ENCODE measurements around the gene C5orf46. TPM values are rescaled to one million over a fixed set of nuclear protein-coding genes. Genes with fewer than 3 reads are reported as not detected.
"Not testable (repeated sequence)": the region's sequence is repeated elsewhere in the genome, so short reads cannot be mapped to it uniquely, and the experiment has no call there.

Gene C5orf46
- total RNA-seq, 5 donors from 2014 or later (not counting 1 experiment from before 2014, with no cell fraction given): not detected

GRCh38 chr5:147876141-147876540, 30.2 kb downstream of the C5orf46 start:
- Mint-ChIP-seq H3K27me3 (peaks cover 7 to 14% of the 10 kb centered on the region in 2 donors), H3K27ac (no peak overlapping the region), H3K4me1 (no peaks in the 10 kb centered on the region), H3K9me3 (no peaks in the 10 kb centered on the region), H3K36me3 (no peaks in the 10 kb centered on the region), H3K4me3 (no peak overlapping the region)
- ChIA-PET CTCF (no interaction called here), POLR2A (no interaction called here)
- H3K36me3 ChIP-seq (ENCODE audit: control insufficient read depth in 2 of 2, extremely low read depth in 1 of 2, insufficient read depth in 1 of 2, low read length in 1 of 2): no peaks in the 10 kb centered on the region
- H3K4me3 ChIP-seq (ENCODE audit: control insufficient read depth in 1 of 2, extremely low read depth in 1 of 2, low read length in 1 of 2): no peak overlapping the region
- ATAC-seq (replicated peaks in 1 of 4) (no peak), DNase-seq (no peak)
- H3K9me3 ChIP-seq: no peaks in the 10 kb centered on the region
- no peaks in the 10 kb centered on the region for H3K4me1 ChIP-seq (ENCODE audit: control insufficient read depth in 1 of 2, extremely low read depth in 1 of 2, insufficient read depth in 2 of 2, low read length in 2 of 2)
- no peaks in the 10 kb centered on the region for H3K27me3 ChIP-seq (replicated peaks in 1 of 2; ENCODE audit: control insufficient read depth in 2 of 2, extremely low read depth in 1 of 2, insufficient read depth in 2 of 2, low read length in 1 of 2)
- no peak overlapping the region for H3K27ac ChIP-seq (ENCODE audit: low read length)

- H3K9me3 Mint-ChIP-seq: no peaks in the 10 kb centered on the region
- no peaks in the 10 kb centered on the region for H3K27me3 ChIP-seq (replicated peaks in 1 of 2; ENCODE audit: control insufficient read depth in 2 of 2, extremely low read depth in 1 of 2, insufficient read depth in 2 of 2, low read length in 1 of 2)
- no peaks in the 10 kb centered on the region for H3K4me1 Mint-ChIP-seq
- no peak for ATAC-seq (replicated peaks in 1 of 4)
- no peak overlapping the region for H3K4me3 ChIP-seq (ENCODE audit: control insufficient read depth in 1 of 2, extremely low read depth in 1 of 2, low read length in 1 of 2)
- H3K27me3 Mint-ChIP-seq: peaks cover 4 to 5% of the 10 kb centered on the region in 2 donors
- POLR2A ChIA-PET: no interaction called here
- H3K4me1 ChIP-seq (ENCODE audit: control insufficient read depth in 1 of 2, extremely low read depth in 1 of 2, insufficient read depth in 2 of 2, low read length in 2 of 2): no peaks in the 10 kb centered on the region
- no peak overlapping the region for H3K27ac ChIP-seq (ENCODE audit: low read length)
- WGBS (ENCODE audit: insufficient coverage): 100% methylated on average over 1 of the region's 3 CpGs
- no peaks in the 10 kb centered on the region for H3K36me3 Mint-ChIP-seq
- no peak for DNase-seq
- no peaks in the 10 kb centered on the region for H3K36me3 ChIP-seq (ENCODE audit: control insufficient read depth in 2 of 2, extremely low read depth in 1 of 2, insufficient read depth in 1 of 2, low read length in 1 of 2)
- CTCF ChIA-PET: no interaction called here
- H3K27ac Mint-ChIP-seq: no peak overlapping the region
- no peak overlapping the region for H3K4me3 Mint-ChIP-seq
- no peaks in the 10 kb centered on the region for H3K9me3 ChIP-seq
These were observed 31.4 kb downstream of the C5orf46 start for GRCh38 chr5:147874910-147875367.

- WGBS (ENCODE audit: insufficient coverage): 97% methylated on average over 3 of the region's 8 CpGs
- H3K36me3 ChIP-seq (ENCODE audit: control insufficient read depth in 2 of 2, extremely low read depth in 1 of 2, insufficient read depth in 1 of 2, low read length in 1 of 2); H3K4me3 Mint-ChIP-seq; H3K4me3 ChIP-seq (ENCODE audit: control insufficient read depth in 1 of 2, extremely low read depth in 1 of 2, low read length in 1 of 2); H3K9me3 Mint-ChIP-seq; H3K36me3 Mint-ChIP-seq; H3K27me3 ChIP-seq (replicated peaks in 1 of 2; ENCODE audit: control insufficient read depth in 2 of 2, extremely low read depth in 1 of 2, insufficient read depth in 2 of 2, low read length in 1 of 2); H3K4me1 ChIP-seq (ENCODE audit: control insufficient read depth in 1 of 2, extremely low read depth in 1 of 2, insufficient read depth in 2 of 2, low read length in 2 of 2); CTCF ChIA-PET; DNase-seq; H3K27me3 Mint-ChIP-seq; H3K27ac Mint-ChIP-seq; ATAC-seq (replicated peaks in 1 of 4); H3K27ac ChIP-seq (ENCODE audit: low read length); H3K4me1 Mint-ChIP-seq; POLR2A ChIA-PET; H3K9me3 ChIP-seq: not testable (repeated sequence)
These were observed 32.0 kb downstream of the C5orf46 start for GRCh38 chr5:147874118-147874875.

- POLR2A ChIA-PET; H3K4me3 ChIP-seq (ENCODE audit: control insufficient read depth in 1 of 2, extremely low read depth in 1 of 2, low read length in 1 of 2); H3K27ac ChIP-seq (ENCODE audit: low read length); H3K9me3 ChIP-seq; H3K27me3 ChIP-seq (replicated peaks in 1 of 2; ENCODE audit: control insufficient read depth in 2 of 2, extremely low read depth in 1 of 2, insufficient read depth in 2 of 2, low read length in 1 of 2); H3K4me1 ChIP-seq (ENCODE audit: control insufficient read depth in 1 of 2, extremely low read depth in 1 of 2, insufficient read depth in 2 of 2, low read length in 2 of 2); H3K27ac Mint-ChIP-seq; H3K4me1 Mint-ChIP-seq; H3K4me3 Mint-ChIP-seq; ATAC-seq (replicated peaks in 1 of 4); DNase-seq; H3K9me3 Mint-ChIP-seq; H3K27me3 Mint-ChIP-seq; H3K36me3 Mint-ChIP-seq; CTCF ChIA-PET; H3K36me3 ChIP-seq (ENCODE audit: control insufficient read depth in 2 of 2, extremely low read depth in 1 of 2, insufficient read depth in 1 of 2, low read length in 1 of 2): not testable (repeated sequence)
- WGBS (ENCODE audit: insufficient coverage): 82% methylated on average over 8 of the region's 16 CpGs
These were observed 33.4 kb downstream of the C5orf46 start for GRCh38 chr5:147872744-147873435.

GRCh38 chr5:147871980-147872549, 34.3 kb downstream of the C5orf46 start:
- POLR2A ChIA-PET; H3K9me3 Mint-ChIP-seq; H3K36me3 Mint-ChIP-seq; H3K9me3 ChIP-seq; H3K27me3 ChIP-seq (replicated peaks in 1 of 2; ENCODE audit: control insufficient read depth in 2 of 2, extremely low read depth in 1 of 2, insufficient read depth in 2 of 2, low read length in 1 of 2); H3K4me3 ChIP-seq (ENCODE audit: control insufficient read depth in 1 of 2, extremely low read depth in 1 of 2, low read length in 1 of 2); DNase-seq; H3K36me3 ChIP-seq (ENCODE audit: control insufficient read depth in 2 of 2, extremely low read depth in 1 of 2, insufficient read depth in 1 of 2, low read length in 1 of 2); CTCF ChIA-PET; H3K27ac ChIP-seq (ENCODE audit: low read length); H3K4me1 ChIP-seq (ENCODE audit: control insufficient read depth in 1 of 2, extremely low read depth in 1 of 2, insufficient read depth in 2 of 2, low read length in 2 of 2); H3K27me3 Mint-ChIP-seq; ATAC-seq (replicated peaks in 1 of 4); H3K27ac Mint-ChIP-seq; H3K4me3 Mint-ChIP-seq; H3K4me1 Mint-ChIP-seq: not testable (repeated sequence)
- WGBS (ENCODE audit: insufficient coverage): 86% methylated on average over 10 of the region's 18 CpGs

- DNase-seq; H3K27me3 Mint-ChIP-seq; H3K4me1 ChIP-seq (ENCODE audit: control insufficient read depth in 1 of 2, extremely low read depth in 1 of 2, insufficient read depth in 2 of 2, low read length in 2 of 2); ATAC-seq (replicated peaks in 1 of 4); H3K27ac ChIP-seq (ENCODE audit: low read length); H3K9me3 ChIP-seq; H3K36me3 ChIP-seq (ENCODE audit: control insufficient read depth in 2 of 2, extremely low read depth in 1 of 2, insufficient read depth in 1 of 2, low read length in 1 of 2); H3K27ac Mint-ChIP-seq; POLR2A ChIA-PET; H3K36me3 Mint-ChIP-seq; H3K4me3 Mint-ChIP-seq; H3K4me3 ChIP-seq (ENCODE audit: control insufficient read depth in 1 of 2, extremely low read depth in 1 of 2, low read length in 1 of 2); H3K9me3 Mint-ChIP-seq; CTCF ChIA-PET; H3K4me1 Mint-ChIP-seq; H3K27me3 ChIP-seq (replicated peaks in 1 of 2; ENCODE audit: control insufficient read depth in 2 of 2, extremely low read depth in 1 of 2, insufficient read depth in 2 of 2, low read length in 1 of 2): not testable (repeated sequence)
- 71% methylated on average over 2 of the region's 6 CpGs for WGBS (ENCODE audit: insufficient coverage)
These were observed 36.4 kb downstream of the C5orf46 start for GRCh38 chr5:147869892-147870291.

All from T-cell (primary cell).